ENCODE results near the gene CHMP1A. TPM values are rescaled to one million over a fixed set of nuclear protein-coding genes. Genes with fewer than 3 reads are reported as not detected.

CHMP1A gene
- total RNA-seq, 1 experiment from 2014 or later: 108 TPM

- ChIA-PET CTCF (no interaction called here), POLR2A (ENCODE audit: unreplicated experiment) (interaction anchor here (0.6 kb wide), 1 partner anchor 13 kb away, joined by 52 read pairs; no protein-coding TSS in a partner anchor)
- no peak overlapping the region for H3K27ac ChIP-seq (ENCODE audit: low read length)
- H3K79me2 ChIP-seq (ENCODE audit: low read length): no peaks in the 10 kb centered on the region
- H3K4me1 ChIP-seq (ENCODE audit: insufficient read depth, low read length): no peaks in the 10 kb centered on the region
- H4K20me1 ChIP-seq (ENCODE audit: low read length): no peaks in the 10 kb centered on the region
- H3K9me3 ChIP-seq (ENCODE audit: low read length): no peaks in the 10 kb centered on the region
- no peaks in the 10 kb centered on the region for H3K9me2 ChIP-seq (replicated peaks; ENCODE audit: low read length)
- 0 out of 2 replicates have a peak, but pooled peaks have one; percentile 24 for ATAC-seq
- no peak overlapping the region for H3K4me2 ChIP-seq (ENCODE audit: low read length)
- DNase-seq: no peak
- H3K36me3 ChIP-seq (ENCODE audit: low read depth, low read length): no peaks in the 10 kb centered on the region
- intact Hi-C loops (cut with micrococcal nuclease): loop anchor here (1.0 kb wide), 1 partner anchor 26 kb away; no protein-coding TSS in a partner anchor
- H2AFZ ChIP-seq (ENCODE audit: low read length): no peak overlapping the region
- no peak overlapping the region for H3K9ac ChIP-seq (ENCODE audit: low read length)
- TF ChIP-seq EZH2phosphoT487 (IDR thresholded peaks at IDR 0.05; ENCODE audit: borderline replicate concordance, low read length): no peak
- peak; percentile 68 for TF ChIP-seq CTCF (conservative IDR thresholded peaks at IDR 0.05; ENCODE audit: low read depth, low read length)
- no peak overlapping the region for H3K4me3 ChIP-seq (ENCODE audit: low read length)
- H3K27me3 ChIP-seq (ENCODE audit: low read length): no peaks in the 10 kb centered on the region
- no TSS peak for BruUV-seq (replicated peaks)
- H3F3A ChIP-seq (ENCODE audit: low read length, unreplicated experiment): no peaks in the 10 kb centered on the region
These were observed 41.9 kb downstream of the CHMP1A start for GRCh38 chr16:89615596-89616090.

- POLR2A ChIA-PET (ENCODE audit: unreplicated experiment): interaction anchor here (0.6 kb wide), 1 partner anchor 13 kb away, joined by 52 read pairs; no protein-coding TSS in a partner anchor
- Histone ChIP-seq H3K27ac (ENCODE audit: low read length) (no peak overlapping the region), H3K9me2 (replicated peaks; ENCODE audit: low read length) (no peaks in the 10 kb centered on the region)
These were observed 42.3 kb downstream of the CHMP1A start for GRCh38 chr16:89615176-89615575.

GRCh38 chr16:89613954-89614459 is 43.5 kb downstream of the CHMP1A start:
- no peaks in the 10 kb centered on the region for H3K79me2 ChIP-seq (ENCODE audit: low read length)
- no peak for DNase-seq
- intact Hi-C loops (cut with micrococcal nuclease): no loop called here

More at GRCh38 chr16:89615176-89615575, 42.3 kb downstream of the CHMP1A start:
- H3K4me3 ChIP-seq (ENCODE audit: low read length): no peak overlapping the region
- DNase-seq (no peak), ATAC-seq (no peak)
- BruUV-seq (replicated peaks): no TSS peak
- H3K9me3 ChIP-seq (ENCODE audit: low read length): no peaks in the 10 kb centered on the region
- H3K36me3 ChIP-seq (ENCODE audit: low read depth, low read length): no peaks in the 10 kb centered on the region
- no peaks in the 10 kb centered on the region for H3K4me1 ChIP-seq (ENCODE audit: insufficient read depth, low read length)
- no peaks in the 10 kb centered on the region for H4K20me1 ChIP-seq (ENCODE audit: low read length)
- no peak for TF ChIP-seq EZH2phosphoT487 (IDR thresholded peaks at IDR 0.05; ENCODE audit: borderline replicate concordance, low read length)
- TF ChIP-seq EZH2 (IDR thresholded peaks at IDR 0.05; ENCODE audit: low read length, unreplicated experiment): no peak
- H3F3A ChIP-seq (ENCODE audit: low read length, unreplicated experiment): no peaks in the 10 kb centered on the region
- intact Hi-C loops (cut with micrococcal nuclease): loop anchor here (1.0 kb wide), 1 partner anchor 26 kb away; no protein-coding TSS in a partner anchor
- H3K9ac ChIP-seq (ENCODE audit: low read length): no peak overlapping the region
- H2AFZ ChIP-seq (ENCODE audit: low read length): no peak overlapping the region
- no peaks in the 10 kb centered on the region for H3K79me2 ChIP-seq (ENCODE audit: low read length)
- H3K4me2 ChIP-seq (ENCODE audit: low read length): no peak overlapping the region
- no peaks in the 10 kb centered on the region for H3K27me3 ChIP-seq (ENCODE audit: low read length)
- CTCF ChIA-PET: no interaction called here

More at GRCh38 chr16:89613954-89614459, 43.5 kb downstream of the CHMP1A start:
- Histone ChIP-seq H2AFZ (ENCODE audit: low read length) (no peak overlapping the region), H3K36me3 (ENCODE audit: low read depth, low read length) (no peaks in the 10 kb centered on the region), H3K27me3 (ENCODE audit: low read length) (no peaks in the 10 kb centered on the region), H3K9ac (ENCODE audit: low read length) (no peak overlapping the region), H3K9me2 (replicated peaks; ENCODE audit: low read length) (no peaks in the 10 kb centered on the region), H3K4me1 (ENCODE audit: insufficient read depth, low read length) (no peaks in the 10 kb centered on the region), H3K27ac (ENCODE audit: low read length) (no peak overlapping the region), H3K4me3 (ENCODE audit: low read length) (no peak overlapping the region), H3F3A (ENCODE audit: low read length, unreplicated experiment) (no peaks in the 10 kb centered on the region), H4K20me1 (ENCODE audit: low read length) (no peaks in the 10 kb centered on the region), H3K9me3 (ENCODE audit: low read length) (no peaks in the 10 kb centered on the region), H3K4me2 (ENCODE audit: low read length) (no peak overlapping the region)
- ChIA-PET CTCF (no interaction called here), POLR2A (ENCODE audit: unreplicated experiment) (no interaction called here)
- TF ChIP-seq EZH2phosphoT487 (IDR thresholded peaks at IDR 0.05; ENCODE audit: borderline replicate concordance, low read length): no peak
- no peak for TF ChIP-seq EZH2 (IDR thresholded peaks at IDR 0.05; ENCODE audit: low read length, unreplicated experiment)
- no peak for TF ChIP-seq CTCF (conservative IDR thresholded peaks at IDR 0.05; ENCODE audit: low read depth, low read length)
- ATAC-seq: no peak
- BruUV-seq (replicated peaks): no TSS peak

All from PC-3 (cell line).